SJSA1 (cell line): ENCODE results near the gene CIAPIN1. TPM values are rescaled to one million over a fixed set of nuclear protein-coding genes. Genes with fewer than 3 reads are reported as not detected.

Experiments used
- DNase-seq, 2 experiments: peaks; one replicate each; pipeline ENCODE4 v3.0.0-alpha.2; 2015 to 2020; ENCODE audit warnings: low spot score in 2 of 2, low read depth in 1 of 2
- H3K27ac ChIP-seq: fragments of 250-450 bp; sonication (Bioruptor Pico); 2 replicates; pipeline ENCODE4 v1.5.1; 2020; ENCODE audit warnings: mild to moderate bottlenecking, moderate library complexity
- H3K27me3 ChIP-seq: fragments of 250-450 bp; sonication (Bioruptor Pico); replicated peaks from 2 replicates; pipeline ENCODE4 v1.5.1; 2020; ENCODE audit warnings: mild to moderate bottlenecking, moderate library complexity
- H3K36me3 ChIP-seq: fragments of 250-450 bp; sonication (Bioruptor Pico); 2 replicates; pipeline ENCODE4 v1.5.1; 2020; ENCODE audit warnings: mild to moderate bottlenecking
- H3K4me1 ChIP-seq: fragments of 250-450 bp; sonication (Bioruptor Pico); replicated peaks from 2 replicates; pipeline ENCODE4 v1.6.1; 2021; ENCODE audit warnings: mild to moderate bottlenecking
- H3K4me3 ChIP-seq: fragments of 250-450 bp; sonication (Bioruptor Pico); 2 replicates; pipeline ENCODE4 v1.5.1; 2020; ENCODE audit warnings: mild to moderate bottlenecking
- H3K9me3 ChIP-seq: fragments of 250-450 bp; sonication (Bioruptor Pico); replicated peaks from 2 replicates; pipeline ENCODE4 v1.5.1; 2020; ENCODE audit warnings: mild to moderate bottlenecking
- total RNA-seq: library from RNA; depleted of rRNA; stranded (reverse); fragments of >200 nt; shearing (Covaris generic); gene quantifications from 2 replicates; pipeline ENCODE4 v1.2.3, GENCODE V29; 2014

The CIAPIN1 gene
- total RNA-seq, 1 experiment from 2014 or later, result 77.5 TPM

GRCh38 chr16:57416084-57416483 is 31.1 kb downstream of the CIAPIN1 start:
- peaks cover 32% of the 10 kb centered on the region for H3K4me1 ChIP-seq
- no peak for DNase-seq
- H3K9me3 ChIP-seq, result no peaks in the 10 kb centered on the region

GRCh38 chr16:57413733-57414132 is 33.5 kb downstream of the CIAPIN1 start:
- H3K4me3 ChIP-seq, result no peak overlapping the region
- no peak overlapping the region for H3K27ac ChIP-seq
- no peaks in the 10 kb centered on the region for H3K9me3 ChIP-seq
- no peaks in the 10 kb centered on the region for H3K27me3 ChIP-seq
- H3K4me1 ChIP-seq, result peaks cover 21% of the 10 kb centered on the region
- no peak for DNase-seq
- no peaks in the 10 kb centered on the region for H3K36me3 ChIP-seq

More at GRCh38 chr16:57416084-57416483, 31.1 kb downstream of the CIAPIN1 start:
- Histone ChIP-seq H3K36me3 (no peaks in the 10 kb centered on the region), H3K27ac (no peak overlapping the region), H3K4me3 (no peak overlapping the region), H3K27me3 (no peaks in the 10 kb centered on the region)

GRCh38 chr16:57413301-57413730 is 33.9 kb downstream of the CIAPIN1 start:
- Histone ChIP-seq H3K27me3 (no peaks in the 10 kb centered on the region), H3K36me3 (no peaks in the 10 kb centered on the region), H3K4me1 (peaks cover 17% of the 10 kb centered on the region), H3K27ac (no peak overlapping the region), H3K9me3 (no peaks in the 10 kb centered on the region), H3K4me3 (no peak overlapping the region)
- DNase-seq, result no peak

GRCh38 chr16:57412584-57412983 is 34.6 kb downstream of the CIAPIN1 start:
- H3K27me3 ChIP-seq, result no peaks in the 10 kb centered on the region
- DNase-seq, result no peak
- H3K4me3 ChIP-seq, result no peak overlapping the region
- H3K36me3 ChIP-seq, result no peaks in the 10 kb centered on the region
- H3K27ac ChIP-seq, result no peak overlapping the region
- H3K9me3 ChIP-seq, result no peaks in the 10 kb centered on the region
- peaks cover 13% of the 10 kb centered on the region for H3K4me1 ChIP-seq

GRCh38 chr16:57411362-57411976 is 35.7 kb downstream of the CIAPIN1 start:
- no peaks in the 10 kb centered on the region for H3K9me3 ChIP-seq
- DNase-seq, result no peak
- no peak overlapping the region for H3K27ac ChIP-seq
- no peaks in the 10 kb centered on the region for H3K27me3 ChIP-seq
- no peaks in the 10 kb centered on the region for H3K36me3 ChIP-seq
- H3K4me1 ChIP-seq, result peaks cover 1% of the 10 kb centered on the region
- H3K4me3 ChIP-seq, result no peak overlapping the region

- Histone ChIP-seq H3K36me3 (no peaks in the 10 kb centered on the region), H3K4me3 (no peak overlapping the region), H3K4me1 (no peaks in the 10 kb centered on the region), H3K27me3 (no peaks in the 10 kb centered on the region), H3K27ac (no peak overlapping the region), H3K9me3 (no peaks in the 10 kb centered on the region)
- no peak for DNase-seq
Measured at GRCh38 chr16:57409870-57410587, 37.2 kb downstream of the CIAPIN1 start.

- Histone ChIP-seq H3K4me1 (no peaks in the 10 kb centered on the region), H3K27ac (no peak overlapping the region), H3K4me3 (no peak overlapping the region), H3K9me3 (no peaks in the 10 kb centered on the region), H3K36me3 (no peaks in the 10 kb centered on the region), H3K27me3 (no peaks in the 10 kb centered on the region; the same call in 1 of the 2 replicates)
- DNase-seq, result no peak
Measured at GRCh38 chr16:57409065-57409464, 38.1 kb downstream of the CIAPIN1 start.

GRCh38 chr16:57407521-57408353 is 39.4 kb downstream of the CIAPIN1 start:
- no peaks in the 10 kb centered on the region for H3K36me3 ChIP-seq

GRCh38 chr16:57406881-57407280 is 40.3 kb downstream of the CIAPIN1 start:
- Histone ChIP-seq H3K27me3 (peaks cover 4% of the 10 kb centered on the region; the same call in 1 of the 2 replicates), H3K9me3 (no peaks in the 10 kb centered on the region), H3K27ac (no peak overlapping the region), H3K4me1 (no peaks in the 10 kb centered on the region), H3K4me3 (no peak overlapping the region), H3K36me3 (no peaks in the 10 kb centered on the region)
- no peak for DNase-seq

More at GRCh38 chr16:57407521-57408353, 39.4 kb downstream of the CIAPIN1 start:
- Histone ChIP-seq H3K27ac (no peak overlapping the region), H3K4me3 (no peak overlapping the region), H3K27me3 (no peaks in the 10 kb centered on the region; the same call in 1 of the 2 replicates), H3K9me3 (no peaks in the 10 kb centered on the region), H3K4me1 (no peaks in the 10 kb centered on the region)
- DNase-seq, result no peak

- Histone ChIP-seq H3K27ac (no peak overlapping the region), H3K36me3 (no peaks in the 10 kb centered on the region), H3K9me3 (no peaks in the 10 kb centered on the region), H3K4me3 (no peak overlapping the region), H3K27me3 (peaks cover 4% of the 10 kb centered on the region; the same call in 1 of the 2 replicates), H3K4me1 (no peaks in the 10 kb centered on the region)
- DNase-seq, result no peak
Measured at GRCh38 chr16:57405097-57405496, 42.1 kb downstream of the CIAPIN1 start.

- Histone ChIP-seq H3K4me1 (no peaks in the 10 kb centered on the region), H3K9me3 (no peaks in the 10 kb centered on the region), H3K27ac (no peak within 1 kb of the TSS), H3K4me3 (no peak within 1 kb of the TSS), H3K36me3 (no peaks in the 10 kb centered on the region), H3K27me3 (peaks cover 4% of the 10 kb centered on the region; the same call in 1 of the 2 replicates)
- no peak for DNase-seq
Measured at GRCh38 chr16:57403965-57404817, 43.0 kb downstream of the CIAPIN1 start, which contains the start of gene CCL17. Gene CCL17, plus strand, starts transcription at chr16:57404767. Its CDS starts 9,166 bp downstream, at chr16:57413933.

- H3K4me3 ChIP-seq, result no peak overlapping the region
- no peaks in the 10 kb centered on the region for H3K36me3 ChIP-seq
- H3K27ac ChIP-seq, result no peak overlapping the region
- H3K4me1 ChIP-seq, result no peaks in the 10 kb centered on the region
- no peak for DNase-seq
- peaks cover 4% of the 10 kb centered on the region; the same call in 1 of the 2 replicates for H3K27me3 ChIP-seq
- no peaks in the 10 kb centered on the region for H3K9me3 ChIP-seq
Measured at GRCh38 chr16:57401943-57402640, 45.1 kb downstream of the CIAPIN1 start.
